GM20431 (cell line): ENCODE measurements around the gene SLC25A46.
"Not testable (repeated sequence)": the region's sequence is repeated elsewhere in the genome, so short reads cannot be mapped to it uniquely, and the experiment has no call there.

Source experiments
- in situ Hi-C: fragments of 300-500 bp; cut with MseI, MboI; formaldehyde crosslinking; loops from one replicate; pipeline ENCODE4 v1.15.0; 2020; ENCODE audit warnings: low sequenced_read_pairs; ENCODE audit not compliant: unreplicated experiment

The SLC25A46 gene

DNA sequence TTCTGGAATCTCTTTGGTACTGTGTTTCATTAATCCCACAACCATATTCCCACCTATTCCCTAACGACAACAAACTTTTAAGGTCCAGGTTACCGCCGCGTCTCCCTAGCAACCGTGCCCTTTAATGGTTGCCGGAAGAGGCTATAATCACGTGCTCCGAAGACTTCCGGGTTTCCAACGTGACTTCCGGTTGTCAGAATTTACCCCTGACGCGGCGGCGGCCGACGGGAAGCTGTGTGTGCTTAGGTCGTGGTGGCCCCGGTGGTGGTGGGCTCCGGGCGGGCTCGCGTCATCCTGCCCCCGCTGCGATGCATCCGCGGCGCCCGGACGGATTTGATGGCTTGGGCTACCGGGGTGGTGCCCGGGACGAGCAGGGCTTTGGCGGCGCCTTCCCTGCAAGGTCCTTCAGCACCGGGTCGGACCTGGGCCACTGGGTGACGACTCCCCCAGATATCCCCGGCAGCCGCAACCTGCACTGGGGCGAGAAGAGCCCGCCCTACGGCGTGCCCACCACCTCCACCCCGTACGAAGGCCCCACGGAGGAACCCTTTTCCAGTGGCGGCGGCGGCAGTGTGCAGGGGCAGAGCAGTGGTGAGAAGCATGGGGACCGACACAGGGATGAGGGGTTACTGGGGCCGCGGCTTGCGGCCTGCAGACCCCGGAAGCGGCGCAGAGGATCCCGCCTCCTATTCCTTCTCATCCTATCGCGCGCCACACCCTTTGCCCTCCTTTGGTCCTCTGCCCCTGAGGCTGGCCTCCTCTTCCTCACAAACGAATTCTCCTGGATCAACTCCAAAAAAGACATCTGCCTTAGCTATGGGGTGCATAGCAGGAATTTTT, at the start of gene SLC25A46:
Gene SLC25A46, plus strand, starts transcription at position 196 of the 840 bp plus-strand sequence. Its CDS starts 113 bp downstream, at position 309.
- in situ Hi-C loops, result no loop called here

DNA sequence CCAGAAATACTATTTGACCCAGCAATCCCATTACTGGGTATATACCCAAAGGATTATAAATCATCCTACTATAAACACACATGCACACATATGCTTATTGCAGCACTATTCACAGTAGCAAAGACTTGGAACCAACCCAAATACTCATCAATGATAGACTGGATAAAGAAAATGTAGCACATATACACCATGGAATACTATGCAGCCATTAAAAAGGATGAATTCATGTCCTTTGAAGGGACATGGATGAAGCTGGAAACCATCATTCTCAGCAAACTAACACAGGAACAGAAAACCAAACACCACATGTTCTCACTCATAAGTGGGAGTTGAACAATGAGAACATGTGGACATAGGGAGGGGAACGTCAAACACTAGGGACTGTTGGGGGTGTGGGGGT, 48.2 kb upstream of the SLC25A46 start:
- in situ Hi-C loops, result not testable (repeated sequence)

DNA sequence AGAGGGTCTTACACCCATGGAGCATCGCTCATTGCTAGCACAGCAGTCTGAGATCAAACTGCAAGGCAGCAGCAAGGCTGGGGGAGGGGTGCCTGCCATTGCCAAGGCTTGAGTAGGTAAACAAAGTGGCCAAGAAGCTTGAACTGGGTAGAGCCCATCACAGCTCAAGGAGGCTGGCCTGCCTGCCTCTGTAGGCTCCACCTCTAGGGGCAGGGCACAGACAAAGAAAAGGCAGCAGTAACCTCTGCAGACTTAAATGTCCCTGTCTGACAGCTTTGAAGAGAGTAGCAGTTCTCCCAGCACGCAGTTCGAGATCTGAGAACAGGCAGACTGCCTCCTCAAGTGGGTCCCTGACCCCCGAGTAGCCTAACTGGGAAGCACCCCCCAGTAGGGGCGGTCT, 46.1 kb upstream of the SLC25A46 start:
- in situ Hi-C loops, result not testable (repeated sequence)

DNA sequence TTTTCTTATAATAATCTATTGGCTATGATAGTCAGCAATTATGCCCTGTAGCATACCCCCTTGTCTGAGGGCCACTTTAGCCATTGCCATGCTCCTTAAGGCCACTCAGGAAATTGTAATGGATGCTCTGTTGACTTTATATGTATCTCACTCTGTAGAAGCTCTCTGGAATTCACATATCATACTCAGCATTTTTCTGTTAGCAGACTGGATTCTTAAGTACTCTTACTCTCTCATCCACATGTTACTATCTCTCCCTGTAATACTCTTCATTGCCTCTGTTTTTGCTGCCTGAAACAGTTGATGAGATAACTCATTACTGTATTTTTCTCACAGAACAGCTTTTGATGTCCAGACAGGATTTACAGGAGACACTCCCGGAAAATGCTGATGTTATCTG, 36.5 kb upstream of the SLC25A46 start:
- in situ Hi-C loops, result no loop called here

DNA sequence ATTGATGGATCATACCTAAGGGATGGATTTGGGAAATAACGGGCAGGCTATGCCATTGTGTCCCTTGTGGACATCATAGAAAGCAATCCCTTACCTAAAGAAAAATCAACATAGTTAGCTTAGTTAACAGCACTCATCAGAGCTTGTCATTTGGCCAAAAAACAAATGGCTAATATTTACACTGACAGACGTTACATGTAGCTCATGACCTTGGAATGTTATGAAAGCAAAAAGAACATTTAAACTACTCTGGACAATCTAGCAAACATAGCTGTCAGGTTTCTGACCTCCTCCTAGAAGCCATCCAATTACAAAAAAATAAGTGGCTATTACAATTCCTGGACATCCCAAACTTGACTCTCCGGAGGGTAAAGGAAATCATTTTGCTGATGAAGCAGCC, 36.1 kb upstream of the SLC25A46 start:
- in situ Hi-C loops, result no loop called here

DNA sequence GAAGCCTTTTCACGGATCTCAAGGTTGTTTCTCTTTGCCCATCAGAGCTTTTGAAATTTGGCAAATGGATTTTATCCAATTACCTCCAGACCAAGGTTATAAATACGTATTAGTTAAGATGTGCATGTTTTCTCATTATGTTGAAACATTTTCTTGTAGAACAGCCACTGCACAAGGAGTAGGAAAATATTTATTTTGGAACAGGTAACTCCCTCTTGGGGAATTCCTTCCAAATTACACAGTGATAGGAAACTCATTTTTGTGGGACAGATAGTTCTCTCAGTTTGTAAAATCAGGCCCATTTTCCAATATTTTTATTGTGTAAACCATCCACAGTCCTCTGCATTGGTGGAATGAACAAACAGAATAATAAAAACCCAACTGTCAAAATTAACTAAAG, 35.3 kb upstream of the SLC25A46 start:
- in situ Hi-C loops, result no loop called here

DNA sequence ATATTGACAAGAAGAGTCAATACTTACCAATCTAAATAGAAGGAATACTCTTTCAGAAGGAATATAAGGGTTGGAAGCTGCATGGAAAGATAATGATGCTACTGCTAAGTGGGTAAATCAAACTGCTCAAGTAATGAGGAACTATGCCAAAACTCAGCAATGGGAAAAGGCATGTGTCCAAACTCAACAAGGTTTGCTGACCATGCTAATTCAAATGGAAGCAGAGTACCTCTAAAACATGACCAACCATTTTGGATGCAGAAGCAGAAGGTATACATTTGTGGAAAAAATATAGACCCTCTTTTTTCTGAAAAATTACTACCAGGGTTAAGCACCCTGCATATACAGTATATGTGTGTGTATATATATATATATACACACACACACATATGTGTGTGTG, 33.5 kb upstream of the SLC25A46 start:
- in situ Hi-C loops, result no loop called here

DNA sequence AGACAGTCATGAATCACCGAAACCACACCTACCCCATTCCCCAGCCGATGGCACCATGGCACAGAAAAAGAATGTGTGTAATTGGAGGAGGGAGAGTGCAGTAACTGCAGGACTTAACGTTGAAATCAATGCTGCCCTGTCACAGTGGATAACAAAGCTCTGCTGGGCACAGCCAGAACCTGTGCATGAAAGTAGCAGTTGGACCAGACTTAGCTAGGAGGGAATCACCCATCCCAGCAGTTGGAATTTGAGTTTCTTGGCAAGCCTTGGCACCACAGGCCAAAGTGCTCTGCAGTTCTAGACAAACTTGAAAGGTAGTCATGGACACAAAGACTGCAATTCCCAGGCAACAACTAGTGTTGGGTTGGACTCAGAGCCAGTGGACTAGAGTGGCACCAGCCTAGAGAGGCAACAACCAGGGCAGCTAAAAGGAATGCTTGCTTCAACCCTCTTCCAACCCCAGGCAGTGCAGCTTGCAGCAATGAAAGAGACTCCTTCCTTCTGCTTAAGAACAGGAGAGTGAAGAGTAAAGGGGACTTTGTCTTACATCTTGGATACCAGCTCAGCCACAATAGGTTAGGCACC, 31.5 kb upstream of the SLC25A46 start:
- in situ Hi-C loops, result no loop called here

DNA sequence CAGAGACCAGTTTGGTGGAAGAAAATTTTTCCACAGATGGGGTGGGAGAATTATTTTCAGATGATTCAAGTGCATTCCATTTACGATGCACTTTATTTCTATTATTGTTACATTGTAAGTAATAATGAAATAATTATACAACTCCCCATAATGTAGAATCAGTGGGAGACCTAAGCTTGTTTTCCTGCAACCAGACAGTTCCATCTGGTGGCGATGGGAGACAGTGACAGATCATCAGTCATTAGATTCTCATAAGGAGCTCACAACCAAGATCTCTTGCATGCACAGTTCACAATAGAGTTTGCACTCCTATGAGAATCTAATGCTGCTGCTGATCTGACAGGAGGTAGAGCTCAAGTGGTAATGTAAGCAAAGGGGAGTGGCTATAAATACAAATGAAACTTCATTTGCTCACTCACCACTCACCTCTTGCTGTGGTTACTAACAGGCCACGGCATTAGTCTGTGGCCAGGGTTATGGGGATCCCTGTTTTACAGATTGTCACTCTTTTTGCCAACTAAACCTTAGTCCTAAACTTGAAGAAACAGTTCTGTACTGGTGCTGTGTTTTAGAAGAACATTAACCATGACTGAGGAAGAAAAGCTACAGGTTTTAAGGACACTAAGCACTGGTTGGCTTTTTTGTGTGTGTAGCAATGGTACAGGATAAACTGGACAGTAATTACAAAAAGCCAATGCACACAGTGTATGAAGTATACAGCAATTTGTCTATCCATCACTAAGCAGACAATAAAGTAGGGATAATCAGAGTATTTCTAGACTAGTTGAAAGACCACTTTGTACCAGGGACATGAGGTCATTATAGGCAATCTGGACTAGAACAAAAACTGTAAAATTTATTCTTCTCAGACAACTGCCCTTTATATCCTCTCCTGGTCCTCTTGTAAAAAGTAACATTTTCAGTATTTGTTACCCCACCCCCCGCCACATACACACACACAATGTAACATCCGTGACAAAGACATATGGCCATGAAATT, 22.3 kb upstream of the SLC25A46 start:
- in situ Hi-C loops, result no loop called here

DNA sequence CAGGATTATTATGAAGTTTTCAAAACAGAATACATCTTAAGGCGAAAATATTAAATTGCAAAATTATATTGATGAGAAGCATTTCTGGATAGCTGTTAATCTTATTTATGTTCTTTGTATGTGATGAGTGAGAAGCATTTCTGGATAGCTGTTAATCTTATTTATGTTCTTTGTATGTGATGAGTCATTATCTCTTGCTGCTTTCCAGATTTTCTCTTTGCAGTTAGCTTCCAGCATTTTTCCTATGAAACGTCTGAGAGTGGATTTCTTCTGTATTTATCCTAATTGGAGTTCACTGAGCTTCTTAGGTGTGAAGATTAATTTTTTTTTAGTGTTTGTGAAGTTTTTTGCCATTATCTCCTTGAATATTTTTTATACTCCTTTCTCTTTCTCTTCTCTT, 20.5 kb upstream of the SLC25A46 start:
- in situ Hi-C loops, result no loop called here

DNA sequence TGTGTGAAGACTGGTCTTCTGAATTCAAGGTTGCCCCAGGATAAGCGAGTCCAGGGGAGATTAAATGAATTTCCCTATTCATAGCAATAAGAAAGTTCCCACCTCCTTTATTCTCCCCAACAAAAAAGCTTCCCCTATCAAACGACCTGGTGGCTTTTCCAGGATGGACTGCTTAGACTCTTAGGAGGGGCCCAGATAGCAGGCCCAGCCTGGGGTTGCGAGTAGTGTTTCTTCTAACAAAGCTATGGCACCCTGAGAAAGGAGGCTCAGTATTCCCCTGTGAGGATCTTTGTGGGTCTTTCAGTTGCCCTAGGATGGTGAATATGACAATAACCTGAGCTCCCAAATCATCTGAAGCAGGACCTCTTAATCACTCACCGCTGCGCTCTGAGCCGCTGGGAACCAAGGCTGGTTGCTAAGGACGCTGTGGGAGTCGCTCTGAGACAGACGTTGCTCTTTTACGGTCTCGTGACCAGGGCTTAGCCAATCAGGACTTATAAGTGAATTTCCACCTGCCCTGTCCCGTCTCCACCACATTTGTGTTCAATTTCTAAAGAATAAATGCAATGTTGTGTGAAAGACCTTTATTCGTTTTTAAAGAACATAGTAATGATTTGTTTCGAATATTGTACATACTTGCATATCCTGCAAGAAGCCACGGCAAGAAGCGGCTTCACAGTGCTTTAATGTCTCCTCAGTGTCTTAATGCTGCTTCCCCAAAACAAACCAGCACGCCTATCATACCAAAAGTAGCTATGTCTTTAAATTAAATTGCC, 12.4 kb upstream of the SLC25A46 start, which contains the start of gene TMEM232:
Gene TMEM232, minus strand, starts transcription at position 423 of the 776 bp plus-strand sequence. CDS start 59,319 bp downstream, outside the sequence.
- in situ Hi-C loops, result no loop called here

DNA sequence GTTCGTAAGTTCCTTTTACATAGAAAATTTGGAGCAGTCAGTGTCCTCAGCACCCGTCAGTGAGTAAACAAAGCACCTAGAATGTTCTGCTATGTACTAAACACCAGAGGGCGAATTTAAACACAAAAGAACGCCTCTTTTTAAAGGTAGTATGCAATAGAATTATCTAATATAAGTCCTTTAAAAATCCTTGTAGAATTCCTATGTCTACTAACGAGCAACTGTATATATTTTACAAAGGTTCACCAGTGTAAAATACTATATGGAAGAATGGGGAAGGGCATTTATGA, 11.8 kb upstream of the SLC25A46 start:
- in situ Hi-C loops, result no loop called here

DNA sequence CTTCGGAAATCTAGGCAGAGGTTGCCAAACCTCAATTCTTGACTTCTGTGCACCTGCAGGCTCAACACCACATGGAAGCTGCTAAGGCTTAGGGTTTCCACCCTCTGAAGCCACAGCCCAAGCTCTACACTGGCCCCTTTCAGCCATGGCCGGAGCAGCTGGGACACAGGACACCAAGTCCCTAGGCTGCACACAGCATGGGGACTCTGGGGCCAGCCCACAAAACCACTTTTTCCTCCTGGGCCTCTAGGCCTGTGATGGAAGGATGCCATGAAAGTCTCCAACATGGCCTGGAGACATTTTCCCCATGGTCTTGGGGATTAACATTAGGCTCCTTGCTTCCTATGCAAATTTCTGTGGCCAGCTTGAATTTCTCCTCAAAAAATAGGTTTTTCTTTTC, 7.3 kb upstream of the SLC25A46 start:
- in situ Hi-C loops, result not testable (repeated sequence)

DNA sequence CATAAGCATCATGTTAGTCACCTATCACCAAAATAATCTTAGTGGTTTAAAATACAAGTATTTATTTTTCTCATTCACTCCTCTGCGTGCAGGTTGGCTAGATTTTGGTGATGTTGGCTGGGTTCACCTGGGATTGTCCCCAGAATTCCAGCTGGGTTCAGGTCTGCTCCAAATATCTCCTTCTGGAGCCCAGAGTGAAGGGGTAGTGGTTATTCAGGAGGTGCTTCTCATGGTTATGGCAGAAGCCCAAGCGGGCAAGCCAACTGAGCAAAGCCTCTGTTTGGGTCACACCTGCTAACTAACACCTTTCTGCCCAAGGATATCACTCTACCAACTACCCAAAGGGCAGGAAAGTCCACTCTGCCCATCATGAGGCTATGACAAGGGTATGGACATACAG, 4.7 kb upstream of the SLC25A46 start:
- in situ Hi-C loops, result no loop called here

DNA sequence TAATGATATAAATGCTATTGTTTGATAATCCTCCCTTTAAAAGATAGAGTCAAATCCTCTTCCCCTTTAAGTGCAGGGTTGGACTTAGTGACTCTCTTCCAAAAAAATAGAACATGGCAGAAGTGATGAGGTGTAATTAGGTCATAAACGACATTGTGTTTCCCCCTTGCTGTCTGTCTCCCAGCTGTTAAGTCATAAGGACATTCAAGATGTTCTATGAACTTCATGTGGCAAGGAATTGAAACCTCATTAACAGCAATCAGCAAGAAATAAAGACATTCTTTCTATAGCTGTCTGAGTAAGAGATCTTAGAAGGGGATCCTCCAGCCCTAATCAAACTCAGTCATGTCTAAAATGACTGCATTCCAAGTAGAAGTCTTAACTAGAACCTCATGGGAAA, 3.3 kb upstream of the SLC25A46 start:
- in situ Hi-C loops, result no loop called here

DNA sequence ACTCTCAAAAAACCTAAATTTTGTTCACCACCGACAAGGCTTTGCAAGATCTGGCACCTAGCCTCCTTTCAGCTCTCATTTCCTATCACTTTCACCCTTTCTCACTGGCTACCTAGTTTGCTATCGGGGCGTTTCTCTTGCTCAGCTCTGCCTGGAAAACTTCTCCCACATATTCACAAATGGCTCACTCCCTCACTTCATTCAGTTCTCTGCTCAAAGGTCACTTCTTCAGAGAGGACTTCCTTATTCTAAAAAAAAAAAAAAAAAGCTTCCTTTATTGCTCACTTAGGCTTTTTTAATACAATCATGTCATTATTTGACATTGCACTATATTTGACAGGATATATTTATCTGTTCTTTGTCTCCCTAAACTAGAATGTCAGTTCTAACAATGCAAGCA, 2.1 kb upstream of the SLC25A46 start:
- in situ Hi-C loops, result no loop called here

DNA sequence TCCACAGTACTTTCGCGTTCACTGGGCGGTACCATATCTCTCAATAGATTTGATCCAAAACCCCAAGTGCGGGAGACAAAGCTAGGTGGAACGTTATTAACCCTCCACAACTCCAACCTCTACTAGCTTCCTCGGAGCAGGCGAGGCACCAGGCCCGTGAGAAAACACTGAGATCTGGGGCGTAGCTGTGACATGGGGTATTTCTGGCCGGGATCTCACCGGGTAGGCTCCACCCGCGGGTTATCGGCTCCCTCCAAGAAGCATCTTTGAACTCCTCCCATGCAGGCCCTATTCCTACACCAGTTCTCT, 350 bp upstream of the SLC25A46 start:
- in situ Hi-C loops, result no loop called here

DNA sequence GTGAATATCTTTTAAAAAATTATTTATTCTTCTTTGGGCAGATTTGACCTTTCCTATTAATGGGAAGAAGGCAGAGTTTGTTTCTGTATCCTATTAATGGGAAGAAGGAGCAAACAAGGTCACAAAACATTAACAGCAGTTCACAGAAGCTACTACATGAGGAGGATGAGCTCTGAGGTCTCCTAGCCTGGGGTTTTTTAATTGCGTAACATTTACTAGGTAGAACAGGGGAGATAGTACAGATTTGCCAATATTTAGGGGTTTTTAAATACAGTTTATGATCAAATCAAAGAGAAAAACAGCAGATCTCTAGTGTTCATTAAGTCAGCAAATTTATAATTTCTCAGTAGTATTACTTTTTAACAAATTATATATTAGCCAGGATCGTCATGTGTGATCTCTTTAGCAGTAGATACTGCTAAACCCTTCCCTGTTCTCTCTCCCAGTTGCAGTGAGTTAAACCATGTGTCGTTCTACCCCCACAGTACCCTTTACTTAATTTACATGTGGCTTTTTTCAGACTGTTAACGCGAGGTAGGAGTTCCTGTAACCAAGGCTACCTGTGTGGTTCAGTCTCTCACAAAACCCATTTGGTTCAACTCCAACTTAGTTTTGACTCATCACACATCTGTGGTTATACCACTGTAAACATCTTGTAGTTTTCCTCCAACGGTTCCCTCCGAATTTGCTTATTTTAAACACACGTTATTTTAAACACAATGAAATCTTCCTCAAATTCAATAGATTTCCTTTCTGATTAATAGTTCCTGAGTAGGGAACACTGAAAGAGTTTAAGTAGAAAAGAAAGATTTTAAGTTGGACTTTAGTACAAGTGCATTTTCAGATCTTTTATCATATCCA, 13.3 kb downstream of the SLC25A46 start:
- in situ Hi-C loops, result loop anchor here (25.0 kb wide), 1 partner anchor 310 kb away; the partner anchor contains the start of gene TSLP

DNA sequence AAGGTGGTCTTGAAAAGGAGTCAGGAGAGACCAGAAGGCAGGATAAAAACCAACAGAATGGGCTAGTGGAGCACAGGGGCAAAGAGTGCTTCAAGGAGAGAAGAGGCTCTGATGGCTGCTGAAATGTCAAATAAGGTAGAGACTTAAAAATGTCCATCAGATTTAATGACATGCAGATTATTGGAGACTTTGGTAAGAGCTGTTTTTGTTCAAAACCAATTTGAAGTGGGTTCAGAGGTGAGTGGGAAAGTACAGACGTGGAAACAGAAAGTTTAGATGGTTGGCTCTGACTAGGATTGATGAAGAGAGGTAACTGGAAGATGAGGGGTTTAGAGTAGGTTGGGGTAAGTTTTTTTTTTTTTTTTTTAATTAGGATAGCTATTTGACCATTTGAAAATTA, 14.1 kb downstream of the SLC25A46 start:
- in situ Hi-C loops, result loop anchor here (25.0 kb wide), 1 partner anchor 309 kb away; the partner anchor contains the start of gene TSLP
